GM18511 (cell line): ENCODE results near the gene RAB35.

Experiments used
- ATAC-seq: cut with Tn5 transposase; IDR thresholded peaks from one replicate; pipeline ENCODE4 v1.9.1; 2021; ENCODE audit warnings: mild to moderate bottlenecking, moderate library complexity; ENCODE audit not compliant: unreplicated experiment

Gene RAB35

DNA sequence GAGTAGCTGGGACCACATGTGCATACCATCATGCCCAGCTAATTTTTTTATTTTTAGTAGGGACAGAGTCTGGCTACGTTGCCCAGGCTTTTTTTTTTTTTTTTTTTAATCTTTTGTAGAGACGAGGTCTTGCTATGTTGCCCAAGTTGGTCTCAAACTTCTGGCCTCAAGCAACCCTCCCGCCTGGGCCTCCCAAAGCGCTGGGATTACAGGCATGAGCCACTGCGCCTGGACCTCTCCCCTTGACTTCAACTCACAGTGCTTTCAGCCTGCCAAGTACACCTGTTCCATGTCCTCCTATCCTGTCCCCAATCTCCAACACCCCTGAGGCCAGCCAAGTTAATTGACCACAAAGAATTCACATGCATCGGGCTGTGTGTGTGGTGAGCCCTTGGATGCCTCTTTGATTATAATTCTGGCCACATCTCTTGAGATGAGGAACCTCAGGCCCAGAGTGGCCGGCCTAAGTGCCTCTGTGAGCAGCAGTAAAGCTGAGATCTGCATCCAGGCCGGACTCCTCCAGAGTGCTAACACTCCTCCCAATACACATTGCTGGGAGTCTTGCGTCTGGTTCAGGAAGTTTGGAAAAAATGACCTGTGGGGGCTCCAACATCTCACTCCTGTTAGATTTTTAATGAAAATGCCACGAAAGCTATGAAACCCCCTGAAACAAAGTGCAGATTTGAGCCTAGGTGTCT, 6.8 kb downstream of the RAB35 start:
- no peak for ATAC-seq

DNA sequence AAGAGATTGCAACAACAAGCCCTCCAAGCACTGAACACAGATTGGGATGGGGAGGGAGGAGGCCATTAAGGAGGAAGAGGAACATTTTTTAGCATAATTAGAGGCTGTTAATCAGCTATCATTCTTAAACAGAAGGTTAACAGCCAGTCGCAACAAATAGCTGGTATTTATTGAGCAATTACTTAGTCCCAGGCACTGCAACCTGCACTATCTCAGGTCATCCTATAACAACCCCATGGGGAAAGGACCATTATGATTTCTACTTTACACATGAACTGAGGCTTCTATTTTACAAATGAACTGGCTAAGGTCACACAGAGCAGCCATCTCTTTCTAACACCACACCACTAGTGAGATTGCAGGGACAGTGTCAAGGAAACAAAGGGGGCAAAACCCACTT, 10.4 kb downstream of the RAB35 start:
- ATAC-seq = no peak

DNA sequence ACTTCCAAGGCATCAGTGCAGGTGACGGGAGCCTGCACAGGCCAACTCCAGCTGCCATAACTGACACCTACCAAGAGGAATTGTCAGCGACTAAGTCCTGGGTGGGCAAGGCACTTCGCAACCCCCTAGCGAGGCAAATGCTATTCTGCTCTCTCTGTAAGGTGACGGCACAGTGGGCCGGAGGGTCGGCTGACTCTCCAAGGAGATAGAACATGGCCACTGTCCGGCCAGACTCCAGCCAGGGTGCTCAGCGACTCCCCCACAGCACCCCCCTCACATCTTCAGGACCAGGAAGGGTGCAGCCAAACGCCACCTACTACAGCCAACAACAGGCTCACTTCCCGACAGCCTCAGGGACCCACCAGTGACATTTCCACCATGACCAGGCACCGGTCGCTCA, 13.2 kb downstream of the RAB35 start:
- ATAC-seq = no peak

DNA sequence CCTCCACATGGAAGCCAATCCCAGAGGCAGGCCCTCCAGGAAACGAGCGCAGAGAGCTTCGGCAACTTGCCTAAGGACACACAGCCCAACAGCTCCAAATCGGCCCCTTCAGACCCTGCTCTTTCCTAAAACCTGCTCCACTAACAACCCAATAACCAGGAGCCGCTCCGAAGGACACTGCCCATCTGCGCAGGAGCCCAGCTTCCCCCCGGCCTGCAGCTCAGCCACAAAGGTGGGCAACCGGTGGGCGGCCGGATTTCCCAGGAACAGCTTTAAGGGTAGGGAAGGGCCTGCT, 13.6 kb downstream of the RAB35 start:
- ATAC-seq = no peak

GRCh38 chr12:120102189-120103043, 14.1 kb downstream of the RAB35 start:
- no peak for ATAC-seq

GRCh38 chr12:120101617-120102016, 14.9 kb downstream of the RAB35 start:
- no peak for ATAC-seq

DNA sequence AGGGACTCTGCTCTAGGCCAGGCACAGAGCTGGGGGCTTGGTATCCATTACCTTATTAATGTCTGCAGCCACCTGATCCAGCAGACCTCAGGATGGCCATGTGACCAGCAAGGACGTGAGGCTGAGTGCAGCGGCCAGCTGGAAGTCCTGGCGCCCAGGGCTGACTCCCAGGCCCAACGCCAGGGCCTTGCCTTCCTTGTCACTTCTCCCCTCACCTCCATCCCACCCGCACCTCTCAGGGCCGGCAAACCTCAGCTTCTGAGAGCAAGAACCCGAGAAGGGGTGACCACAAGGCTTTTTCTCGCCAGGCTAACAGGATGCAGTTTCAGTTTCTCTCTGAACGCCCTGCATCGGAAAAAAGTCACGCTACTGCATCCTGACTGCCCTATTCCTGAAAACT, 15.4 kb downstream of the RAB35 start:
- ATAC-seq = no peak

- no peak for ATAC-seq
Measured at GRCh38 chr12:120100630-120101029, 15.9 kb downstream of the RAB35 start.

- no peak for ATAC-seq
Measured at GRCh38 chr12:120099738-120100137, 16.8 kb downstream of the RAB35 start.

GRCh38 chr12:120098756-120099470, 17.6 kb downstream of the RAB35 start:
- ATAC-seq = no peak

GRCh38 chr12:120096671-120097202, 19.8 kb downstream of the RAB35 start:
- ATAC-seq = no peak

- ATAC-seq = no peak
Measured at GRCh38 chr12:120095736-120096135, 20.8 kb downstream of the RAB35 start.

DNA sequence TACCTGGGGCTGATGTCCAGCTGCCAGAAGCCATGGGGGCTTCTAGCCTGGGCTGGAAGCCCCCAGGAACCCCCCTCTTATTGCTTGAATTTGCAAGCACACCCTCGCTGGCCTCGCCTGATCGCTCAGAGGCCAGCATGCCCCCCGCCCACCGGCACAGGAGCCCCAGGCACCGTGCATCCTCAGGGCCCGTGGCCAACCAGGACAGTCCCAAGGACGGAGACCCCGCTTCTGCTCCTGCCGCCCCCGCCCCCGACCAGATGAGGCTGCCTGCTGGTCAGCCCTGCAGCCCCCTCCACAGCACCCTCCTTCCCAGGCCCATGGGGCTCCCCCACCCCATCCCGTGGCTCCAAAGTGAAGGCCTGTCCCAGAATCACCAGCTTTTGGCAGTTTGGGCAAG, 21.2 kb downstream of the RAB35 start:
- no peak for ATAC-seq

GRCh38 chr12:120094485-120094884, 22.1 kb downstream of the RAB35 start:
- no peak for ATAC-seq

DNA sequence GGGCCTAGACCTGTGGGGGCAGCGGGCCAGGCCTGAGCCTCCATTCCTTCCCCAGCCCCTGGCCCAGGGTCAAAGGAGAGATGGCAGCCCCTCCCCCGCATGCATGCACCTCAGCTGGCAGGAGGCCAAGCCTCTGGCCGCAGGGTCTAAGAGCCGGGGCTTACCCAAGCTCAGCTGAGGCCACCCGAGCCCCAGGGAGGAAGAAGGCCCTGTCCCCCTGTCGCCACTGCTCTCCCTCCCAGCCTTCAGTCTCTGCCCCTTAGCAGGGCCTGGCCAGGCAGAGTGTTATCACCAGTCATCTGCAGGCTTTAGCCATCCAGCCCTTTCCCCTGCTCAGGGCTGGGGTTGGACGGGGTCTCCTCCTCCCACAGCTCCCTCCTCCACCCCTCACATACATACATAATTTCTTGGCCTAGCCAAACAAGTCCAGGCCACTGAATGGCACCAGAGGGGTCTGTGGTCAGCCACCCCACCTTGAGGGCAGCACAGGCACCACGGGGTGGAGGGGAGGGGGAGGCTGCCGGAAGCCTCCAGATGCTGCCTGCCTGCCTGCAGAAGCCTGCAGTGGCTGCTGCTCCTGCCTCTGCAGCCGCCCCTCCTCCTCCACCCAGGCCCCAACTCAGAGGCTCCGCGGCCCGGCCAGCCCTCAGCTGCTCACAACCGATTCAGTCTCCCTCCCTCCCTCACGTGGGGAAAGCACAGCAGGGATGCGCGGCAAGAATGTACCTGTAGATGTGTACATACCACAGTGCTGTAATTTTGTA, 22.8 kb downstream of the RAB35 start:
- no peak for ATAC-seq

GRCh38 chr12:120093336-120093591, 23.3 kb downstream of the RAB35 start:
- no peak for ATAC-seq

GRCh38 chr12:120092551-120093335, 23.8 kb downstream of the RAB35 start:
- ATAC-seq = no peak

DNA sequence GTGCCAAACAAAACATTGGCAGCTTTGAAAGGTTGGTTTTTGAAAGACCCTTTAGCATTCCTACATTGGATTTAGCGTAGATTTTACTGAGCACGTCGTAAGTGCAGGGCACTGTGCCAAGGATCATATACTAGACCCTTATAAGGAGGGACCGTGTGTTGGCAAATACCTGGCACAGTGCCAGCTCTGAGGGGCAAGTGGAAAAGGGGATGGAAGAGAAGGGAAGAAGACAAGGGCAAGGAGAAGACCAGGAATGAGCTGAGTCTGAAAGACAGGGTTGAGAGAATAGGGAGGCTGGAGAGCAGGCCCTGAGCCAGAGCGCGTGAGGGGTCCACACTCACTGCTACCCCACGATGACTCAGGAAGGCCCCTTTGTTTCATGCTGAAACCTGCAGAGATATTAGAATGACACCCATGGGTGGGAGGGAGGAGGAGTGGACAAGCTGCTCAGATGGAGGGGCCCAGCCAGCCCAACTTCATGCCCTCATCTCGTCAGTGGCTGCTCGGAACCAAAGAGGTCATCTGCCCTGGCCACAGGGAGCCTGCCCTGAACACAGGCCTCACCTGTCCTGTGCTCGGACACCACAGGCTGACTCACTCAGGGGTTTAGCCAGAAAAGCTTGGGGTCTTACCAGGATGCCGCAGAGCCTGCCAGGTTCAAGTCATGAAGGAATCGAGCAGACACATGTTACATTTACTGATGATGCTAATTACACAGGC, 25.0 kb downstream of the RAB35 start:
- no peak for ATAC-seq

- no peak for ATAC-seq
Measured at GRCh38 chr12:120090626-120091295, 25.8 kb downstream of the RAB35 start.
